ENCODE results near the gene TFPI. TPM values are rescaled to one million over a fixed set of nuclear protein-coding genes. Genes with fewer than 3 reads are reported as not detected.

TFPI gene
- total and polyA plus RNA-seq, 2 experiments from 2014 or later: 79.9 to 122 TPM

DNA sequence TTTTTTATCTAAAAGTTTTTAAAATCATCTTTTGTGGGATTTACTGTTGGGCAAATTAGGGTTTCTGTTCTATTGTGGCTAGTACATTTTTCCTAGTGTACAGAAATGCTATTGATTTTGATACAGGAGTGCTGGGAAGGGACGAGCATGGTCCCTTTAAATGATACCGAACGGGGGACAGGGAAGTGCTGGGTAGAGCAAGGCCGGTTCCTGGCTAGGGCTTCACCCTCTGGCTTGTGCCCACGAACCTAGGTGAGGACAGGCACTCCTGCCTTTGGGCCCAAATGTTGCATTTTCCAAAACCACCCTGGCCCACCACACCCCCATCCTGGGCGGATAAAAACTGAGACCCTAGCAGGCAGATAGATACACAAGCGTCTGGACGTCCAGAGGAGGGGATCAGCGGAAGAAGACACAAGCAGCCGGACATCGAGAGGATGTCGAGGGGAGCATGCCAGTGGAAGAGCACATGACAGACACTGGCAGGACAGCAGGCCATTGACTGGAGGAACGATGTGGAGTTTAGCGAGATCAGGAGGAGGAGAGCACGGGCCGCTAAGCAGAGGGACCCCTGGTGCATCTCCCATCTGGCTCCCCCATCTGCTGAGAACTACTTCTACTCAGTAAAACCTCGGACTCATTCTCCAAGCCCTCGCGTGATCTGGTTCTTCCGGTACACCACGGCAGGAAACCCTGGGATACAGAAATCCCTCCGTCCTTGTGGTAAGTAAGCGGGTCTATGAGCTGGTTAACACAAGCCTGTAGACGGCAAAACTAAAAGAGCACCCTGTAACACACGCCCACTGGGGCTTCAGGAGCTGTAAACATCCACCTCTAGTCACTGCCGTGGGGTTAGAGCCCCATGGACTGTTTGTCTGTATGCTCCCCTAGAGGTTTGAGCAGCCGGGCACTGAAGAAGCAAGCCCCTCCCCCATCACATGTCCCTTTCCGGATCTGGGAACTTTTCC, 92.7 kb downstream of the TFPI start:
- Histone ChIP-seq H3K4me2 (peak overlapping the region; percentile 62), H2AFZ (peak overlapping the region; percentile 37), H3K9me2 (replicated peaks; ENCODE audit: insufficient read depth) (no peaks in the 10 kb centered on the region), H3K9me3 (ENCODE audit: low read depth) (no peaks in the 10 kb centered on the region), H3K27me3 (no peaks in the 10 kb centered on the region), H3K4me3 (peak overlapping the region; percentile 30), H3K79me2 (no peaks in the 10 kb centered on the region), H4K20me1 (ENCODE audit: insufficient read depth, poor library complexity, severe bottlenecking) (no peaks in the 10 kb centered on the region), H3K27ac (peak overlapping the region; percentile 36), H3K4me1 (ENCODE audit: insufficient read depth) (no peaks in the 10 kb centered on the region), H3K36me3 (replicated peaks; ENCODE audit: insufficient read depth, low read depth) (no peaks in the 10 kb centered on the region)
- TF ChIP-seq, protein P1, sequence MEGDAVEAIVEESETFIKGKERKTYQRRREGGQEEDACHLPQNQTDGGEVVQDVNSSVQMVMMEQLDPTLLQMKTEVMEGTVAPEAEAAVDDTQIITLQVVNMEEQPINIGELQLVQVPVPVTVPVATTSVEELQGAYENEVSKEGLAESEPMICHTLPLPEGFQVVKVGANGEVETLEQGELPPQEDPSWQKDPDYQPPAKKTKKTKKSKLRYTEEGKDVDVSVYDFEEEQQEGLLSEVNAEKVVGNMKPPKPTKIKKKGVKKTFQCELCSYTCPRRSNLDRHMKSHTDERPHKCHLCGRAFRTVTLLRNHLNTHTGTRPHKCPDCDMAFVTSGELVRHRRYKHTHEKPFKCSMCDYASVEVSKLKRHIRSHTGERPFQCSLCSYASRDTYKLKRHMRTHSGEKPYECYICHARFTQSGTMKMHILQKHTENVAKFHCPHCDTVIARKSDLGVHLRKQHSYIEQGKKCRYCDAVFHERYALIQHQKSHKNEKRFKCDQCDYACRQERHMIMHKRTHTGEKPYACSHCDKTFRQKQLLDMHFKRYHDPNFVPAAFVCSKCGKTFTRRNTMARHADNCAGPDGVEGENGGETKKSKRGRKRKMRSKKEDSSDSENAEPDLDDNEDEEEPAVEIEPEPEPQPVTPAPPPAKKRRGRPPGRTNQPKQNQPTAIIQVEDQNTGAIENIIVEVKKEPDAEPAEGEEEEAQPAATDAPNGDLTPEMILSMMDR (IDR thresholded peaks at IDR 0.05; ENCODE audit: poor library complexity): no peak
- TF ChIP-seq EZH2phosphoT487 (IDR thresholded peaks at IDR 0.05; ENCODE audit: low read depth, severe bottlenecking, unreplicated experiment): no peak
- peak; percentile 70 for DNase-seq (ENCODE audit: low spot score)
- 66% methylated on average over 28 of the region's 28 CpGs for WGBS (ENCODE audit: low lambda C conversion rate, missing lambda C conversion rate)

DNA sequence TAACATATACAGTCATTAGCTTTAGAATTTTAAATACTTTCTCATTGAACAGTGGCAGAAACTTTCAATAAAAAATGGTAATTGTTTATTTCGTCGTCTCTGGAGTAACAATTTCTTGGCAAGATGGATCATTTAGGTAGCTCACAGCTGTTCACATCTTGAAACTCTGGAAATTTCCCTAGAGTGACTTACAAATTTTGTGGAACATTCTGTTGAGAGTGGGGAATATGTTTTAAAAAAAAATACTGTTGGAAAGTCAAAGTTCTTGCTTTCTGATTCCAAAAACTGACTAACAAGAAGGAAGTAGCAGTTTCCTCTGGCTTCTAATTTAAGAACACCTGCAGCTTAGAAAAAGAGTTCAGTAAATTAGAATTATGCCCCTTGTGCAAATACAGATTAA, 95.0 kb downstream of the TFPI start:
- no peak overlapping the region for H2AFZ ChIP-seq
- H4K20me1 ChIP-seq (ENCODE audit: insufficient read depth, poor library complexity, severe bottlenecking): no peaks in the 10 kb centered on the region
- no peaks in the 10 kb centered on the region for H3K27me3 ChIP-seq
- TF ChIP-seq EZH2phosphoT487 (IDR thresholded peaks at IDR 0.05; ENCODE audit: low read depth, severe bottlenecking, unreplicated experiment): no peak
- TF ChIP-seq EZH2 (IDR thresholded peaks at IDR 0.05; ENCODE audit: borderline replicate concordance): no peak
- TF ChIP-seq, protein P1 (IDR thresholded peaks at IDR 0.05; ENCODE audit: poor library complexity): no peak
- H3K36me3 ChIP-seq (replicated peaks; ENCODE audit: insufficient read depth, low read depth): no peaks in the 10 kb centered on the region
- no peaks in the 10 kb centered on the region for H3K9me2 ChIP-seq (replicated peaks; ENCODE audit: insufficient read depth)
- H3K79me2 ChIP-seq: no peaks in the 10 kb centered on the region
- no peaks in the 10 kb centered on the region for H3K9me3 ChIP-seq (ENCODE audit: low read depth)
- no peaks in the 10 kb centered on the region for H3K4me1 ChIP-seq (ENCODE audit: insufficient read depth)
- no peak overlapping the region for H3K4me2 ChIP-seq
- WGBS (ENCODE audit: low lambda C conversion rate, missing lambda C conversion rate): 85% methylated on average over 2 of the region's 2 CpGs
- no peak overlapping the region for H3K4me3 ChIP-seq
- no peak overlapping the region for H3K27ac ChIP-seq
- DNase-seq (ENCODE audit: low spot score): no peak

DNA sequence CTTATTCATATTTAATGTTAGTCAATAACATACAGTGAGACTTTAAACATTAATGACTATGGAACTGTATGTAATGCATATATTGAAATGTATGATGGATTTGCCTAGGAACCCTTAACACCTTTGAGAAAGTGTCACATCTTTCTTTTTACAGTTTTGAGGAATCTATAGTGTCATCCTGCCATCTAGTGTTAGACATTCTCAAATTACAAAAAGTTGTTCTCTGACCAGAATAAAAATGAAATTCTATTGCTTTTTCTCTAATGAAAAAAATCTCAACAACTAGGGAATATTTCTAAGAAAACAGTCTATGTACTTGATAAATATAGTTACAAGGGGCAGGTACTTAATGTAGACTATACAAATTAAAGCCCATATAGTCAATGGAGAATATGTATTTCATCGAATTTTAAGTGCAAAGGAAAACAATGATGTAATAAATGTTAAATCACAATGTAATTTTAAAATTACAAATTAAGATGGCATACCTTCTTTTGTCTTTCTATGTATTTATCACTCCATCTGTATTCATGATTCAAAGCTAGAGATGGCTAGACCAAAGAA, 101.1 kb downstream of the TFPI start:
- no peaks in the 10 kb centered on the region for H3K79me2 ChIP-seq
- peak; percentile 14 for DNase-seq (ENCODE audit: low spot score)
- H2AFZ ChIP-seq: no peak overlapping the region
- H3K4me1 ChIP-seq (ENCODE audit: insufficient read depth): no peaks in the 10 kb centered on the region
- H3K9me2 ChIP-seq (replicated peaks; ENCODE audit: insufficient read depth): no peaks in the 10 kb centered on the region
- no peak overlapping the region for H3K27ac ChIP-seq
- H4K20me1 ChIP-seq (ENCODE audit: insufficient read depth, poor library complexity, severe bottlenecking): no peaks in the 10 kb centered on the region
- H3K27me3 ChIP-seq: no peaks in the 10 kb centered on the region
- no peak overlapping the region for H3K4me2 ChIP-seq
- no peaks in the 10 kb centered on the region for H3K36me3 ChIP-seq (replicated peaks; ENCODE audit: insufficient read depth, low read depth)
- no peak overlapping the region for H3K4me3 ChIP-seq
- TF ChIP-seq EZH2 (IDR thresholded peaks at IDR 0.05; ENCODE audit: borderline replicate concordance): no peak
- TF ChIP-seq, protein P1 (IDR thresholded peaks at IDR 0.05; ENCODE audit: poor library complexity): peak; percentile 78
- no peaks in the 10 kb centered on the region for H3K9me3 ChIP-seq (ENCODE audit: low read depth)
- WGBS (ENCODE audit: low lambda C conversion rate, missing lambda C conversion rate): 93% methylated on average over 1 of the region's 1 CpG

Data from hepatocyte (in vitro differentiated cells).